ENCODE measurements around the gene LGALS7B. TPM values are rescaled to one million over a fixed set of nuclear protein-coding genes. Genes with fewer than 3 reads are reported as not detected.

LGALS7B gene
- total and polyA plus RNA-seq, 12 donors: 0.33 to 1.0 TPM; not detected in 10

DNA sequence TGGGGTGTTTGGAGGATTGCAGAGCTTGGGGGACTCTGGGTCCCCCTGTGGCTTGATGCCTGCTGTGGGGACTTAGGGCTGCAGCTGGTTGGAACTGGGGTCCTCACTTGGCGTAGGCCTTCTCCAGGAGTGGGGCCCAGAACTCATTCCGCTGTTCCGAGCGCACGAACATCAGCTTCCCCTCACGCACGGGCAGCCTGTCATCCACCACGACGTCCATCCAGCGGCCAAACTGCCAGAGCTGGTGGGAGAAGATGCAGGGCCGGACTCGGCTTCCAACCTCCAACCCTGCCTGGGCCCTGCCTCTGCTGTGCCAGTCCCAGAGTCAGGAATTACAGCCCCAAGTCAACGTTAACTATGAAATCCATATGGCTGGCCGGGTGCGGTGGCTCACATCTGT lies 47.3 kb upstream of the LGALS7B start:
- intact Hi-C loops (cut with DNase I): loop anchor here in 1 of 2 donors (10.0 kb wide), 1 partner anchor 183 kb away; no protein-coding TSS in a partner anchor
- Histone ChIP-seq H3K27me3 (no peaks in the 10 kb centered on the region), H3K36me3 (replicated peaks in 1 of 2) (no peaks in the 10 kb centered on the region), H3K27ac (no peak overlapping the region), H3K4me3 (no peak overlapping the region), H3K4me1 (replicated peaks in 1 of 2) (no peaks in the 10 kb centered on the region), H3K9me3 (replicated peaks in 1 of 3) (no peaks in the 10 kb centered on the region)
- 90 to 98% (median 96%) methylated on average over 11 to 15 of the region's 15 CpGs for WGBS, 4 donors
- no peak for DNase-seq
- TF ChIP-seq, protein P1, sequence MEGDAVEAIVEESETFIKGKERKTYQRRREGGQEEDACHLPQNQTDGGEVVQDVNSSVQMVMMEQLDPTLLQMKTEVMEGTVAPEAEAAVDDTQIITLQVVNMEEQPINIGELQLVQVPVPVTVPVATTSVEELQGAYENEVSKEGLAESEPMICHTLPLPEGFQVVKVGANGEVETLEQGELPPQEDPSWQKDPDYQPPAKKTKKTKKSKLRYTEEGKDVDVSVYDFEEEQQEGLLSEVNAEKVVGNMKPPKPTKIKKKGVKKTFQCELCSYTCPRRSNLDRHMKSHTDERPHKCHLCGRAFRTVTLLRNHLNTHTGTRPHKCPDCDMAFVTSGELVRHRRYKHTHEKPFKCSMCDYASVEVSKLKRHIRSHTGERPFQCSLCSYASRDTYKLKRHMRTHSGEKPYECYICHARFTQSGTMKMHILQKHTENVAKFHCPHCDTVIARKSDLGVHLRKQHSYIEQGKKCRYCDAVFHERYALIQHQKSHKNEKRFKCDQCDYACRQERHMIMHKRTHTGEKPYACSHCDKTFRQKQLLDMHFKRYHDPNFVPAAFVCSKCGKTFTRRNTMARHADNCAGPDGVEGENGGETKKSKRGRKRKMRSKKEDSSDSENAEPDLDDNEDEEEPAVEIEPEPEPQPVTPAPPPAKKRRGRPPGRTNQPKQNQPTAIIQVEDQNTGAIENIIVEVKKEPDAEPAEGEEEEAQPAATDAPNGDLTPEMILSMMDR (IDR thresholded peaks at IDR 0.05): no peak
- no peak for TF ChIP-seq POLR2A (IDR thresholded peaks at IDR 0.05)

DNA sequence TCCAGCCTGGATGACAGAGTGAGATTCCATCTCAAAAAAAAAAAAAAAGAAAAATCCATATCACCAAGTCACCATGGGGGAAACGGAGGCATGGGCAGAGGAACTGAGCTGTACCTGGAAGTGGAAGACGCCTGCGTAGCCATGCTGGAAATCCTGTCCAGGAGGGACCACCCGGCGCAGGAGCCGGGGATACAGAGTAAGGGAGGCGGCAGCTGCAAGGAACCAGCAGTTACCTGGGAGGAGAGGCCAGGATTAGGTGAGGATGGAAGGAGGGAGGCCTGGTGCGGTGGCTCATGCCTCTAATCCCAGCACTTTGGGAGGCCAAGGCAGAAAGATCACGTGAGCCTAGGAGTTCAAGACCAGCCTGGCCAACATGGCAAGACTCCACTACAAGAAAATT lies 46.7 kb upstream of the LGALS7B start:
- H3K36me3 ChIP-seq (replicated peaks in 1 of 2): no peaks in the 10 kb centered on the region
- no peaks in the 10 kb centered on the region for H3K9me3 ChIP-seq (replicated peaks in 1 of 3)
- H3K27me3 ChIP-seq: no peaks in the 10 kb centered on the region
- no peak for DNase-seq
- TF ChIP-seq, protein P1 (IDR thresholded peaks at IDR 0.05): no peak
- no peak for TF ChIP-seq POLR2A (IDR thresholded peaks at IDR 0.05)
- no peak overlapping the region for H3K4me3 ChIP-seq
- WGBS, 4 donors: 95 to 98% (median 96%) methylated on average over 9 of the region's 9 CpGs
- intact Hi-C loops (cut with DNase I): loop anchor here in 1 of 2 donors (10.0 kb wide), 1 partner anchor 183 kb away; no protein-coding TSS in a partner anchor
- H3K4me1 ChIP-seq (replicated peaks in 1 of 2): no peaks in the 10 kb centered on the region
- H3K27ac ChIP-seq: no peak overlapping the region

DNA sequence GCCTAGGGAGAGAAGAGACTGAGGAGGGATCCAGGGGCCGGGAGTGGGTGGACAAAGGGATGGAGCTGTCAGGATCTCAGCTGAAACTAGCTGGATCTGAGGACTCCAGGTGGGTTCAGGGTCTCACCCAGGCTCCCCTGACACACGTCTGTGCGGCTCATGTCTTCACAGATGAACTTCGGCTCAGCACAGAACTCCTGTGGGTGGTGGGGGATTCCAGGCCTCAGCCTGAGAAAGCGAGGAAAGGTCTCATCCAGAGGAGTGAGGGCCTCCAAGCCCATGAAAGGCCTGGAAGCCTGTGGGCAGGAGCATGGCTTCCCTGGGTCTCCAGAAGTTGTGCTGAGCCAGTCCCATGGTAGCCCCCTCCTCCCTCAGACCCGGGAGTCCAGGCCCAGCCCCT lies 46.1 kb upstream of the LGALS7B start:
- H3K4me1 ChIP-seq (replicated peaks in 1 of 2): no peaks in the 10 kb centered on the region
- WGBS, 4 donors: 88 to 92% (median 91%) methylated on average over 4 to 6 of the region's 6 CpGs
- H3K27ac ChIP-seq: no peak overlapping the region
- no peak overlapping the region for H3K4me3 ChIP-seq
- intact Hi-C loops (cut with DNase I): loop anchor here in 1 of 2 donors (10.0 kb wide), 1 partner anchor 182 kb away; no protein-coding TSS in a partner anchor
- DNase-seq: no peak
- TF ChIP-seq, protein P1 (IDR thresholded peaks at IDR 0.05): no peak
- TF ChIP-seq POLR2A (IDR thresholded peaks at IDR 0.05): no peak
- no peaks in the 10 kb centered on the region for H3K9me3 ChIP-seq (replicated peaks in 1 of 3)
- no peaks in the 10 kb centered on the region for H3K36me3 ChIP-seq (replicated peaks in 1 of 2)
- no peaks in the 10 kb centered on the region for H3K27me3 ChIP-seq

DNA sequence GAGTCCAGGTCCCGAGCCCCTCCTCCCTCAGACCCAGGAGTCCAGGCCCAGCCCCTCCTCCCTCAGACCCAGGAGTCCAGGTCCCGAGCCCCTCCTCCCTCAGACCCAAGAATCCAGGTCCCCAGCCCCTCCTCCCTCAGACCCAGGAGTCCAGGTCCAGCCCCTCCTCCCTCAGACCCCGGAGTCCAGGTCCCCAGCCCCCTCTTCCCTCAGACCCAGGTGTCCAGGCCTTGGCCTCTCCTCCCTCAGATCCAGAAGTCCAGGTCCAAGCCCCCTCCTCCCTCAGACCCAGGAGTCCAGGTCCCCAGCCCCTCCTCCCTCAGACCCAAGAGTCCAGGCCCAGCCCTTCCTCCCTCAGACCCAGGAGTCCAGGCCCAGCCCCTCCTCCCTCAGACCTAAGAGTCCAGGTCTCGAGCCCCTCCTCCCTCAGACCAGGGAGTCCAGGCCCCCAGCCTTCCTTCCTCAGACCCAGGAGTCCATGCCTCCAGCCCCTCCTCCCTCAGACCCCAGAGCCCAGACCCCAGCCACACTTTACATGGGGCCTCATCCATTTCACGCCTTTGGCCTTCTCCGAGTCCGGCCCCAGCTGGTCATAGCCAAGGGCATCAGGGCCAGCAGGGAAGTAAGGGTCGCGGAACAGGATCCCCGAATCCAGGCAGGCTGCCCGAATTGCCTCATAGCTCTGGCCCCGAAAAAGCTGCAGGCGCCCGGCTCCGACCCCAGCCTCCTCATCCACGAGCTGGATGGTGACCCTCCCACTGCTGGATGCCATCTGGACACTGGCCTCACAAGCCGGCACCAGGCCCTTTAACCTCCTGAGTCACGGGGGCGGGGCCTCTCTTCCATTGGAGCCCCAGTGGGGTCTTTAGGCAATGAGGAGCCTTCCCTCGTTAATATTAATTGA lies 45.4 kb upstream of the LGALS7B start:
- H3K4me3 ChIP-seq: no peak overlapping the region
- no peak overlapping the region for H3K27ac ChIP-seq
- no peaks in the 10 kb centered on the region for H3K36me3 ChIP-seq (replicated peaks in 1 of 2)
- 72 to 76% (median 74%) methylated on average over 17 to 20 of the region's 20 CpGs; no CpG with 5 or more reads in 1 of the 4 donors for WGBS, 4 donors
- no peak for DNase-seq
- H3K27me3 ChIP-seq: no peaks in the 10 kb centered on the region
- no peaks in the 10 kb centered on the region for H3K4me1 ChIP-seq (replicated peaks in 1 of 2)
- no peaks in the 10 kb centered on the region for H3K9me3 ChIP-seq (replicated peaks in 1 of 3)
- no peak for TF ChIP-seq POLR2A (IDR thresholded peaks at IDR 0.05)
- TF ChIP-seq, protein P1 (IDR thresholded peaks at IDR 0.05): no peak
- intact Hi-C loops (cut with DNase I): loop anchor here in 1 of 2 donors (10.0 kb wide), 1 partner anchor 181 kb away; no protein-coding TSS in a partner anchor
